NCI-H2081 (cell line): ENCODE measurements around the gene AOC1.
"Not testable (repeated sequence)": the region's sequence is repeated elsewhere in the genome, so short reads cannot be mapped to it uniquely, and the experiment has no call there.

ENCODE experiments used
- DNase-seq, 2 experiments: peaks; one replicate each; lab custom pipeline; 2025; lab: John Stamatoyannopoulos, UW

Gene AOC1

GRCh38 chr7:150897502-150898474 lies 45.5 kb downstream of the AOC1 start:
- DNase-seq = peak in 1 of 2 experiments; percentile 19

GRCh38 chr7:150898475-150899011 lies 46.2 kb downstream of the AOC1 start:
- peak; percentile 80 to 88 for DNase-seq

GRCh38 chr7:150900675-150901074 lies 48.4 kb downstream of the AOC1 start:
- DNase-seq = no peak

GRCh38 chr7:150901160-150902035 lies 49.1 kb downstream of the AOC1 start:
- DNase-seq = peak; percentile 91

- no peak for DNase-seq
Measured at GRCh38 chr7:150902078-150903033, 50.0 kb downstream of the AOC1 start.

GRCh38 chr7:150903606-150904005 lies 51.3 kb downstream of the AOC1 start:
- peak; percentile 83 to 93 for DNase-seq

- peak in 1 of 2 experiments; percentile 40 for DNase-seq
Measured at GRCh38 chr7:150904011-150904909, 51.9 kb downstream of the AOC1 start.

GRCh38 chr7:150908173-150908572 lies 55.9 kb downstream of the AOC1 start:
- no peak for DNase-seq

- no peak for DNase-seq
Measured at GRCh38 chr7:150909200-150909995, 57.1 kb downstream of the AOC1 start.

GRCh38 chr7:150910305-150910995 lies 58.1 kb downstream of the AOC1 start:
- not testable (repeated sequence) for DNase-seq

GRCh38 chr7:150910996-150911422 lies 58.7 kb downstream of the AOC1 start:
- DNase-seq = no peak
